Endothelial cell of umbilical vein (primary cell): Measurements from ENCODE around the gene CARMIL1. TPM values are rescaled to one million over a fixed set of nuclear protein-coding genes. Genes with fewer than 3 reads are reported as not detected.

ENCODE experiments used
- BruUV-seq: library from RNA; stranded (reverse); fragments of 400-500 nt; replicated peaks from 2 replicates; lab custom pipeline; 2021; lab: Mats Ljungman, UMichigan
- CTCF ChIA-PET: fragments of 300-600, 350-600 bp; sonication (Branson Sonifier 250); formaldehyde crosslinking; loops from one replicate; lab custom pipeline; 2021; ENCODE audit warnings: antibody characterized with exemption, inconsistent platforms; lab: Charles Lee
- POLR2A ChIA-PET: fragments of 300-600, 350-600 bp; sonication (Branson Sonifier 250); formaldehyde crosslinking; loops from one replicate; lab custom pipeline; 2021; ENCODE audit warnings: antibody characterized with exemption, inconsistent platforms; lab: Charles Lee
- DNase-seq: peaks from one replicate; pipeline ENCODE4 v3.0.0-alpha.2; 2011; ENCODE audit warnings: low read depth, low spot score
- FAIRE-seq: peaks from 2 replicates; lab custom pipeline; 2011; peaks lifted over from hg19 to GRCh38; lab: Jason Lieb, UNC
- H2AFZ ChIP-seq: 2 replicates; pipeline ENCODE4 v1.6.0; 2012; ENCODE audit warnings: low read depth, low read length, control low read depth, inconsistent platforms
- H3K27ac ChIP-seq: 2 replicates; pipeline ENCODE4 v1.5.1; 2011; ENCODE audit warnings: low read depth, mild to moderate bottlenecking, control low read depth, low read length, moderate library complexity; ENCODE audit not compliant: insufficient read depth
- H3K27me3 ChIP-seq, 2 experiments: 2 replicates each; pipeline versions ENCODE4 v1.6.0 to v1.6.1; 2011; ENCODE audit warnings: low read length in 2 of 2, mixed read lengths in 1 of 2; ENCODE audit not compliant: control insufficient read depth in 2 of 2, insufficient read depth in 2 of 2
- H3K36me3 ChIP-seq, 2 experiments: 2 replicates in 1 of 2; 3 replicates in 1 of 2; pipeline ENCODE4 v1.5.1; 2011; ENCODE audit warnings: low read length in 2 of 2, mild to moderate bottlenecking in 1 of 2, moderate library complexity in 1 of 2; ENCODE audit not compliant: control insufficient read depth in 2 of 2, insufficient read depth in 2 of 2; ENCODE audit errors: extremely low read depth in 1 of 2
- H3K4me1 ChIP-seq: 3 replicates; pipeline ENCODE4 v1.5.1; 2011; ENCODE audit warnings: mild to moderate bottlenecking, low read length; ENCODE audit not compliant: control insufficient read depth, insufficient read depth; ENCODE audit errors: extremely low read depth
- H3K4me2 ChIP-seq: 2 replicates; pipeline ENCODE4 v1.6.1; 2011; ENCODE audit warnings: low read length, control low read depth, mixed read lengths; ENCODE audit not compliant: insufficient read depth
- H3K4me3 ChIP-seq, 3 experiments: fragments of 200-600 bp in 1 of 3; sonication (generic), shearing (Covaris generic) in 1 of 3; replicated peaks in 1 of 3; 2 replicates each; pipeline ENCODE4 v1.5.1; 2011 to 2016; ENCODE audit warnings: control low read depth in 3 of 3, low read length in 3 of 3, mild to moderate bottlenecking in 2 of 3, inconsistent platforms in 1 of 3, low read depth in 1 of 3, moderate library complexity in 1 of 3; ENCODE audit not compliant: insufficient read depth in 1 of 3
- H3K79me2 ChIP-seq: 2 replicates; pipeline ENCODE4 v1.6.0; 2012; ENCODE audit warnings: low read length, inconsistent platforms; ENCODE audit not compliant: control insufficient read depth, insufficient read depth
- H3K9ac ChIP-seq: replicated peaks from 2 replicates; pipeline ENCODE3; 2011; ENCODE audit warnings: low read length, control low read depth; ENCODE audit not compliant: insufficient read depth; ENCODE audit errors: extremely low read depth
- H3K9me1 ChIP-seq: replicated peaks from 3 replicates; pipeline ENCODE4 v1.6.0; 2011; ENCODE audit warnings: mild to moderate bottlenecking, low read length; ENCODE audit not compliant: control insufficient read depth, insufficient read depth; ENCODE audit errors: extremely low read depth
- H3K9me3 ChIP-seq: replicated peaks from 2 replicates; pipeline ENCODE4 v1.5.1; 2012; ENCODE audit warnings: low read length, inconsistent platforms; ENCODE audit not compliant: control insufficient read depth, insufficient read depth
- H4K20me1 ChIP-seq: replicated peaks from 2 replicates; pipeline ENCODE3; 2011; ENCODE audit warnings: mild to moderate bottlenecking, low read length; ENCODE audit not compliant: control insufficient read depth, insufficient read depth; ENCODE audit errors: extremely low read depth
- CTCF ChIP-seq, 2 donors: IDR thresholded peaks; 1 replicate in 1 of 2; 2 replicates in 1 of 2; pipeline ENCODE4 v1.5.1; 2011; ENCODE audit warnings: low read length in 2 of 2, mild to moderate bottlenecking in 2 of 2, moderate library complexity in 2 of 2, control low read depth in 1 of 2, inconsistent platforms in 1 of 2, low read depth in 1 of 2; ENCODE audit not compliant: insufficient read depth in 1 of 2; ENCODE audit errors: extremely low read depth in 1 of 2
- EZH2 ChIP-seq: IDR thresholded peaks from 2 replicates; pipeline ENCODE4 v1.6.1; 2012; ENCODE audit warnings: borderline replicate concordance, low read depth, mild to moderate bottlenecking, moderate library complexity, low read length, inconsistent platforms; ENCODE audit not compliant: severe bottlenecking
- FOS ChIP-seq: IDR thresholded peaks from 2 replicates; pipeline ENCODE4 v1.6.1; 2011; ENCODE audit warnings: mild to moderate bottlenecking, low read length, moderate library complexity, borderline replicate concordance; ENCODE audit not compliant: insufficient read depth
- GATA2 ChIP-seq: IDR thresholded peaks from 2 replicates; pipeline ENCODE4 v1.7.0; 2011; ENCODE audit warnings: low read depth, mild to moderate bottlenecking, moderate library complexity, mixed read lengths, low read length; ENCODE audit not compliant: insufficient read length, insufficient read depth
- JUN ChIP-seq: IDR thresholded peaks from 2 replicates; pipeline ENCODE4 v1.6.1; 2011; ENCODE audit warnings: borderline replicate concordance, low read depth; ENCODE audit not compliant: insufficient read length, insufficient read depth
- MAX ChIP-seq: IDR thresholded peaks from 2 replicates; pipeline ENCODE4 v1.6.1; 2011; ENCODE audit not compliant: insufficient read depth, insufficient read length
- POLR2A ChIP-seq: IDR thresholded peaks from 2 replicates; pipeline ENCODE4 v1.6.1; 2012; ENCODE audit warnings: low read depth, mild to moderate bottlenecking, control low read depth, low read length
- POLR2AphosphoS5 ChIP-seq: IDR thresholded peaks from 2 replicates; pipeline ENCODE4 v1.6.1; 2012; ENCODE audit warnings: low read depth, mild to moderate bottlenecking, control low read depth, low read length, moderate library complexity; ENCODE audit not compliant: insufficient read depth
- dilution Hi-C: fragments of 300-500 bp; cut with MboI; formaldehyde crosslinking; loops from one replicate; pipeline ENCODE4 v1.15.0; 2019; ENCODE audit warnings: low sequenced_read_pairs; ENCODE audit not compliant: extremely low pct_ligation_motif_present
- intact Hi-C: fragments of 100-400 bp; cut with micrococcal nuclease; formaldehyde crosslinking; loops from one replicate; pipeline ENCODE4 v1.10.0; 2022
- polyA plus RNA-seq, 4 experiments: library from polyadenylated mRNA; depleted of rRNA in 3 of 4; stranded (reverse) in 3 of 4; unstranded in 1 of 4; fragments of >200 nt; gene quantifications; 2 replicates each; pipeline versions ENCODE4 v1.2.1 to v1.2.3, GENCODE V29; 2011 to 2012; ENCODE audit warnings: missing spikeins in 1 of 4
- total RNA-seq: library from RNA; stranded (reverse); gene quantifications from 2 replicates; pipeline ENCODE4 v1.2.3, GENCODE V29; 2021

Gene CARMIL1
- total and polyA plus RNA-seq, 2 donors (not counting 3 experiments of a cell fraction or from before 2014, with no cell fraction given), result 1.3 to 8.7 TPM

DNA sequence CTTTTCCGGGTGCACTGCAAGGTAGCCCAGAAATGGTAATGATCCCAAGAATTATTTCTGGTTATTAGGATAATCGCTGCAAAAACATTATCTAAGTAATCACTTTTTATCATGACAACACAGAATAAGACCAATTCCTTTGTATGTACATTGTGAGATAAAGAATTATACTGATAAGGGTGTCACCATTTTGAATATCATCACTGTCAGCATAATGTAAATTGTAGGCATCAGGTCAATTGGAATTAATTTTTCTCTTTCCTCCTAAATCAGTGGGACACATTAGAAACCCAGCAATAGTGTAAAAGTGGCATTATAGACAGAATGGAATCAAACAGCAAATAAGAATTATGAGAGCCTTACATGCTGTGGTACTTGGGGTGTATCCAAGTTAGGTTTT is 189.7 kb downstream of the CARMIL1 start:
- BruUV-seq, result no TSS peak
- H3K4me2 ChIP-seq, result no peak overlapping the region
- DNase-seq, result no peak
- intact Hi-C loops (no loop called here), dilution Hi-C loops (no loop called here)
- H3K27me3 ChIP-seq, result no peaks in the 10 kb centered on the region
- no peak for FAIRE-seq
- ChIA-PET POLR2A (no interaction called here), CTCF (interaction anchor here (1.3 kb wide), 1 partner anchor 22 kb away, joined by 4 read pairs; no protein-coding TSS in a partner anchor)
- no peaks in the 10 kb centered on the region for H3K9me1 ChIP-seq
- no peak overlapping the region for H3K27ac ChIP-seq
- H3K4me1 ChIP-seq, result no peaks in the 10 kb centered on the region
- H3K36me3 ChIP-seq, result no peaks in the 10 kb centered on the region
- no peak overlapping the region for H3K9ac ChIP-seq
- H3K9me3 ChIP-seq, result no peaks in the 10 kb centered on the region
- H3K79me2 ChIP-seq, result no peaks in the 10 kb centered on the region
- H3K4me3 ChIP-seq, result no peak overlapping the region
- no peak for TF ChIP-seq JUN
- TF ChIP-seq MAX, result no peak
- TF ChIP-seq POLR2A, result no peak
- no peaks in the 10 kb centered on the region for H4K20me1 ChIP-seq
- H2AFZ ChIP-seq, result no peak overlapping the region

DNA sequence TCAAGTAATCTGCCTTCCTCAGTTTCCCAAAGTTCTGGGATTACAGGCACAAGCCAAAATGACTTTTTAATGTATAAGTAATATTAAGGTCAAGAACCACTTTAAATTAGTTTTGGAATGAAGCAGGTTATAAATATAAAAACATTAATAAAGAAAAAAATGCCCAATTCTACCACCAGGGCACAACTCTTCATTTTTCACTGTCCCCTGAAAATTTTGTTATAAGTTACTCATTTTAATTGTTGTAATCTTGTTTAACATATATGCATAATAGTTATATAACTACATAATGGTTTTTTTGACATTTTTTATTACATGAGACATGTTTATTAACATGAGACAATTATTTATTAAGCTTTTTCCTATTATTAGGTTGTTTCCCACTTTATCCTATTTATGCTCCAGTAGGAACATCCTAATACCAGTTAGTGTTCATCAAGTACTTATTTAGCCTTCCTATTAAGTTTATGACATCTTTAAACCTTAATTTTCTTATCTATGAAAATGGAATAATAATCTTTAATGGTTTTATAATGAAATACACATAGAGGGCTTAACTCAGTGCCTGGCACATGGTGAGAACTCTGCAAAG is 190.7 kb downstream of the CARMIL1 start:
- no peaks in the 10 kb centered on the region for H3K9me3 ChIP-seq
- TF ChIP-seq POLR2A (no peak), MAX (no peak), POLR2AphosphoS5 (no peak), JUN (no peak), FOS (no peak), CTCF (IDR thresholded peaks at IDR 0.05; ENCODE audit: extremely low read depth in 1 of 2, insufficient read depth in 1 of 2, low read depth in 1 of 2, low read length in 2 of 2) (no peak), EZH2 (no peak), GATA2 (no peak)
- DNase-seq (no peak), FAIRE-seq (no peak)
- intact Hi-C loops, result no loop called here
- no peak overlapping the region for H3K4me2 ChIP-seq
- H3K36me3 ChIP-seq, result no peaks in the 10 kb centered on the region
- no peaks in the 10 kb centered on the region for H4K20me1 ChIP-seq
- H3K9ac ChIP-seq, result no peak overlapping the region
- H2AFZ ChIP-seq, result no peak overlapping the region
- POLR2A ChIA-PET, result no interaction called here
- H3K9me1 ChIP-seq, result no peaks in the 10 kb centered on the region
- no peaks in the 10 kb centered on the region for H3K79me2 ChIP-seq
- H3K27ac ChIP-seq, result no peak overlapping the region
- H3K4me3 ChIP-seq, result no peak overlapping the region
- H3K4me1 ChIP-seq, result no peaks in the 10 kb centered on the region
- dilution Hi-C loops, result no loop called here
- BruUV-seq, result no TSS peak
- H3K27me3 ChIP-seq, result no peaks in the 10 kb centered on the region
- CTCF ChIA-PET, result interaction anchor here (0.8 to 1.6 kb wide), 2 partner anchors 13 to 20 kb away, joined by 3 to 8 read pairs; no protein-coding TSS in a partner anchor
